Stimulated activated CD8-positive, alpha-beta memory T cell treated with anti-CD3 and anti-CD28 coated beads, Interleukin-7, amount 100 ng/mL, for 24 hours (primary cell): Measurements from ENCODE around the gene RILPL2.
A peak's percentile ranks its signal among the peaks of the same experiment; 100 is the strongest.
"Not testable (repeated sequence)": the region's sequence is repeated elsewhere in the genome, so short reads cannot be mapped to it uniquely, and the experiment has no call there.

Experiments
- DNase-seq: peaks from one replicate; pipeline ENCODE4 v3.0.0-alpha.2; 2020; ENCODE audit warnings: low read depth

The RILPL2 gene

GRCh38 chr12:123401753-123402683 is 34.5 kb downstream of the RILPL2 start:
- DNase-seq, result no peak

- no peak for DNase-seq
Observed at GRCh38 chr12:123399255-123399617, 37.2 kb downstream of the RILPL2 start.

GRCh38 chr12:123398550-123399254 is 37.8 kb downstream of the RILPL2 start:
- DNase-seq, result no peak

- DNase-seq, result no peak
Observed at GRCh38 chr12:123398177-123398549, 38.3 kb downstream of the RILPL2 start.

GRCh38 chr12:123397400-123397799 is 39.1 kb downstream of the RILPL2 start:
- no peak for DNase-seq

GRCh38 chr12:123396954-123397353 is 39.5 kb downstream of the RILPL2 start:
- DNase-seq, result no peak

- no peak for DNase-seq
Observed at GRCh38 chr12:123396543-123396942, 39.9 kb downstream of the RILPL2 start.

- DNase-seq, result no peak
Observed at GRCh38 chr12:123395236-123395635, 41.2 kb downstream of the RILPL2 start.

GRCh38 chr12:123393747-123394146 is 42.7 kb downstream of the RILPL2 start:
- no peak for DNase-seq

- DNase-seq, result no peak
Observed at GRCh38 chr12:123391546-123392343, 44.7 kb downstream of the RILPL2 start.

GRCh38 chr12:123390498-123391426 is 45.7 kb downstream of the RILPL2 start:
- DNase-seq, result no peak

- DNase-seq, result no peak
Observed at GRCh38 chr12:123389560-123390351, 46.7 kb downstream of the RILPL2 start.

GRCh38 chr12:123388951-123389559 is 47.4 kb downstream of the RILPL2 start:
- no peak for DNase-seq

GRCh38 chr12:123388177-123388950 is 48.1 kb downstream of the RILPL2 start:
- peak; percentile 53 for DNase-seq

- DNase-seq, result no peak
Observed at GRCh38 chr12:123387508-123388176, 48.8 kb downstream of the RILPL2 start.

- not testable (repeated sequence) for DNase-seq
Observed at GRCh38 chr12:123385536-123385935, 50.9 kb downstream of the RILPL2 start.

GRCh38 chr12:123384994-123385376 is 51.5 kb downstream of the RILPL2 start:
- no peak for DNase-seq

- DNase-seq, result no peak
Observed at GRCh38 chr12:123384318-123384993, 52.0 kb downstream of the RILPL2 start.
